GM12873 (cell line): ENCODE data around the gene MIGA1.

Experiments
- CTCF ChIP-seq: IDR thresholded peaks from 2 replicates; pipeline ENCODE4 v1.5.1; 2012; ENCODE audit warnings: low read depth, mild to moderate bottlenecking, moderate library complexity, low read length, control low read depth; ENCODE audit not compliant: insufficient read depth; ENCODE audit errors: missing control alignments

Gene MIGA1

GRCh38 chr1:77757066-77757584 lies 22.3 kb upstream of the MIGA1 start:
- TF ChIP-seq CTCF = no peak

DNA sequence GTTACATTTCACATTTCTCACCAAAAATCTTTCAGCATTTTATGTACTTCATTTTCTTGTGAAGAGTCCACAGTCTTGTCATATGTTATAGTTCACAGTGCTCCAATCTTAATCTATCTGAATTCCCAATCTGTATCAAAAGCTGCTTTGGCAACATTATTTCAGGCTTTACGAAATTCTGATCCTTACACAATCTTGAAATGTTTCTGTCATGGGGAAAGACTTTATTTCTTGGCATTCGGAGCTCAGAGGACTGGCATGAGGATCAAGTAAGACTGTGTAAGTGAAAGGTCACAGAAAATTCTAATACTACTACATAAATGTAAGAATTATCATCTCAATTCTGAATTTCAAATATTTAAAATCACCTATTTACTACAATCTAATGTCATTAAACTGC lies 21.8 kb upstream of the MIGA1 start:
- no peak for TF ChIP-seq CTCF

- no peak for TF ChIP-seq CTCF
These were observed 20.1 kb upstream of the MIGA1 start, which contains the start of gene USP33 for GRCh38 chr1:77759071-77760028. TSS of gene USP33 (minus strand) at chr1:77759852. CDS start at chr1:77741697, 18,155 bp downstream.

DNA sequence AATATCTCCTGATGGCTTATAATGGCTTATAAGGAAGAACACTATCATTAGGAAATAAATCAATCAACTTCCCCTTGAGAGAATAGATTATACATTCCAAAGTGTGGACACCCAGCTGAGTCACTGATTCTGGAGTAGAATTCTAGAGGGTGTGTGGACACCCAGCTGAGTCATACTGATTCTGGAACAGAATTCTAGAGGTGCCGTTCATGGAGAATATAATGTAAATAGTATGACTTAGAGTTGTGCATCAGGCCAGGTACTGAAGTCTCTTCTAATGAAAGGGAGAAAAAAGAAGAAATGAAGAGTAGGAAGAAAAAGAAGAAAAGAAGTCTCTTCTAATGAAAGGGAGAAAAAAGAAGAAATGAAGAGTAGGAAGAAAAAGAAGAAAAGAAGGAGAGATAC lies 17.4 kb upstream of the MIGA1 start:
- no peak for TF ChIP-seq CTCF

DNA sequence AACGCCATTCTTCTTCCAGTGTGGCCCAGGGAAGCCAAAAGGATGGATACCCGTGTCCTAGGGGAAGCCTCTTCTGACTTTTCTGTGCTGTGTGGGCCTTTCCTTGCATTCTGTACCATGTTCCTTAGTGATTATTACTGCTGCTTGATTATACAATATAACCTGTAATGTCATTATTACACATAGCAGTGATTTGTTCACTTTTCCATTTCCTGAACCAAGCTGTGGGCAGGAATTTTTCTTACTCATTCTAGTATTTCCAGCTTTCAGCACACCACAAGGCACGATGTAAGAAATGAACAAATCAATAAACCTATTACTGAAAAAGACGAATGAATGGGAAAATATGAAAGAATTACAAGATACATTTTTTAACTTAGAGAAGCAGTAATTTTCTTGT lies 11.4 kb upstream of the MIGA1 start:
- no peak for TF ChIP-seq CTCF

GRCh38 chr1:77776007-77776700 lies 3.3 kb upstream of the MIGA1 start:
- no peak for TF ChIP-seq CTCF

DNA sequence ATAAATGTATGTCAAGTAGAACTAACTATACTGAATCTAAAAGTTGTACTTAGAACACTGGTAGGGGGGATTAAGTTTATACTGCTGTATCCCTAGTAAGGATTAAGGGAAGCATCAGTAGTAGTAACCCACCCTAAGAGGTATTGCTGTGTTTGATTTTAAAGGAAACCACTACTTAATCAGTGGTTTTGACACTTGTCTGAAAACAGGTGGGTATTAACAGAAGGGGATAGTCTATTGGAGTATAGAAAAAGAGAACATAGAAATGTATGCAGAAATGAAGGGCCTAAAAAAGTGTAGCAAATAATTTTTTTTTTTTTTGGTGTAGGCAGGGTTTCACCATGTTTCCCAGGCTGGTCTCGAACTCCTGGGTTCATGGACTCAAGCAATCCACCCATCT lies 2.2 kb downstream of the MIGA1 start:
- TF ChIP-seq CTCF = no peak
